Activated CD4-positive, alpha-beta T cell treated with anti-CD3 and anti-CD28 coated beads for 4 hours (primary cell): ENCODE data around the gene RNF26.

ENCODE experiments used
- DNase-seq, 2 donors: peaks; one replicate each; pipeline ENCODE4 v3.0.0-alpha.2; 2020

The RNF26 gene

GRCh38 chr11:119334174-119334930 is at the start of gene RNF26:
Gene RNF26 (plus strand): TSS chr11:119334527. CDS start chr11:119335123, 596 bp downstream.
- DNase-seq, result peak; percentile 92 to 95

DNA sequence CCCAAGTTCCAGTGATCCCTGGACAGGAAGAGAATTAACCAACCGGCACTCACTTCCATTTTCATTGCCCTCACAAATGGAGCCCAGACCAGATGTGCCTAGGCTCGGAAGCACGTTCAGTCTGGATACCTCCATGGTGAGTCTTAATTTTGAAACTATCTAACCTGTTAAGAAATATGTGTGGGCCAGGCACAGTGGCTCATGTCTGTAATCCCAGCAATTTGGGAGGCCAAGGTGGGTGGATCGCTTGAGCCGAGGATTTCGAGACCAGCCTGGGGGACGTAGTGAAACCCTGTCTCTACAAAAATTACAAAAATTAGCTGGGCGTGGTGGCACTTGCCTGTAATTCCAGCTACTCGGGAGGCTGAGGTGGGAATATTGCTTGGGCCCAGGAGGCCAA is 48.9 kb upstream of the RNF26 start:
- DNase-seq, result no peak

DNA sequence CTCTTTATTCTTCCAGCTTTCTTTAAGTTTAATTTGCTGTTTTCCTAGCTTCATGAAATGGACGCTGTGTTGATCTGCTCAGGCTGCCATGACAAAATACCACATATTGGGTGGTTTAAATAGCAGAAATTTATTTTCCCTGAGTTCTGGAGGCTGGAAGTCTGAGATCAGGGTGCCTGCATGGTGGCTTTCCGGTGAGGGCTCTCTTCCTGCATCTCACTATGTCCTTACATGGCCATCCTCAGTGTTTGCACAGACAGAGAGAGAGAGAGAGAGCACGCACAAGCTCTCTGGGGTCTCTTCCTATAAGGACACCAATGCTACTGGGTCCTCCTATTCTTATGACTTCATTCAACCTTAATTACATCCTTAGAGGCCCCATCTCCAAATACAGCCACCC is 46.1 kb upstream of the RNF26 start:
- no peak for DNase-seq

GRCh38 chr11:119290894-119291497 is 43.3 kb upstream of the RNF26 start:
- no peak for DNase-seq

GRCh38 chr11:119293461-119293860 is 40.9 kb upstream of the RNF26 start:
- DNase-seq, result no peak

GRCh38 chr11:119295178-119295577 is 39.1 kb upstream of the RNF26 start:
- DNase-seq, result no peak

DNA sequence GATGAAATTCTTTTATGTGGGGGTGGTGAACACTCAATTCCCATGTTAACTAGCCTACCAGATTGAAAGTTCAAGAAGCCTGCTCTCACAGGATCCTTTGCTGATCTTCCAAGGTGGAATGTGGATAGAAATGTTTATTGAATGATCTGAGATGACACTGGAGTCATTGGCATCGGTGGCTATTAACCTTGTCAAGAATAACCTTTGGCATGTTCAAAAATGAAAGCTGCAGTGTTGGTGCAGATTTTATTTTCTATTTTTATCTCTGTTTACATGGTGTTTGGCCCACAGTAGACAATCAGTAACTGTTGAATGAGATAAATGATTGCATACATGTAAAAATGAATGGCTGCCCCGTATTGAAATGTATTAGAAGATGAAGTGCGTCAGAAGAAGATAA is 36.4 kb upstream of the RNF26 start:
- no peak for DNase-seq

DNA sequence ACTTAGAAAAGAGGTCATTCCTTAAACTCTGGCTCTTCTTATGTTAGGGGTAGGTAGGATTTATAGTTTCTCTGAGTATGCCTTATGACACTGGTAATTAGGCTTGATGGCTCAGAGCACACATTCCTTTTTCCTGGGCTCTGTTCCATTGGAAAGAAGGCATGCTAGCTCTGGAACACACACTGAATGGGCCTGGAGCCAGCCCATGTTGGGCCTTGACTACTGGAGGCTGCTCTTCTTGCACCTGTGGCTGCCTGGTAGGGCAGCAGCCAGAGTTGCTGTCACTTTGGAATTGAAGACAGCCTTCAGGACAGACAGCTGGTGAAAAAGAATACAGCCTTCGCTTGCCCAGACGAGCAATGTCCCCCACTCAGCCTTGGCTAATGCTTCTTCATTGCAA is 35.6 kb upstream of the RNF26 start:
- DNase-seq, result no peak

DNA sequence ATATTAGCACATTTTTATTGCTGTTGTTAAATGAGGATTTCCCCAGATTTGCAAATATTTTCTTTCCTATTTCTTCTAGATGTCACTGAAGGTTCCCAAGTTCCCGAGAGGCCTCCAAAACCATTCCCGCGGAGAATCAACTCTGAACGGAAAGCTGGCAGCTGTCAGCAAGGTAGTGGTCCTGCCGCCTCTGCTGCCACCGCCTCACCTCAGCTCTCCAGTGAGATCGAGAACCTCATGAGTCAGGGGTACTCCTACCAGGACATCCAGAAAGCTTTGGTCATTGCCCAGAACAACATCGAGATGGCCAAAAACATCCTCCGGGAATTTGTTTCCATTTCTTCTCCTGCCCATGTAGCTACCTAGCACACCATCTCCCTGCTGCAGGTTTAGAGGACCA is 34.9 kb upstream of the RNF26 start:
- no peak for DNase-seq

- no peak for DNase-seq
Measured at GRCh38 chr11:119300198-119300964, 33.9 kb upstream of the RNF26 start.

DNA sequence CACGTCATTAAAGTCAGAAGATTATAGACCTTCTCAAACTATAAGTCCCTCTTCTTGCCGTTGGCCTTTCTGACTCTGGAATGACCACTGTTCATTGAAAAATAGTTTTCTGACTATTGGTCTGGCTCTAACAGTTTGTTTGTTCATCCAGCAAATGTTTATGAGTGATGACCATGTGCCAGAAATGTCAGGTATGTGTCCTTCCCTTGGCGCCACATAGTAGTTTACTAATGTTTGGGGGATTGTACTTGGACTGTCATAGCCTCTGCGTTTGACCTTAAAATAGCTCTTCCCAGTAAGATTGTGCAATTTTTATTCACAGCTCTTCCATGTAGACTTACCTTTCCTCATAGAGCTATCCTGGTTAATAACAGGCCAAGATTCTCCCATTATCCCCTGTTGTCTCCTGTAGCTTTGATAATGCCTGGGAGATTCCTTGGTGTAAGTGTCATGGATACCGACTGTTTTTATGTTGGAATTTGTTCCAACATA is 31.1 kb upstream of the RNF26 start:
- no peak for DNase-seq

DNA sequence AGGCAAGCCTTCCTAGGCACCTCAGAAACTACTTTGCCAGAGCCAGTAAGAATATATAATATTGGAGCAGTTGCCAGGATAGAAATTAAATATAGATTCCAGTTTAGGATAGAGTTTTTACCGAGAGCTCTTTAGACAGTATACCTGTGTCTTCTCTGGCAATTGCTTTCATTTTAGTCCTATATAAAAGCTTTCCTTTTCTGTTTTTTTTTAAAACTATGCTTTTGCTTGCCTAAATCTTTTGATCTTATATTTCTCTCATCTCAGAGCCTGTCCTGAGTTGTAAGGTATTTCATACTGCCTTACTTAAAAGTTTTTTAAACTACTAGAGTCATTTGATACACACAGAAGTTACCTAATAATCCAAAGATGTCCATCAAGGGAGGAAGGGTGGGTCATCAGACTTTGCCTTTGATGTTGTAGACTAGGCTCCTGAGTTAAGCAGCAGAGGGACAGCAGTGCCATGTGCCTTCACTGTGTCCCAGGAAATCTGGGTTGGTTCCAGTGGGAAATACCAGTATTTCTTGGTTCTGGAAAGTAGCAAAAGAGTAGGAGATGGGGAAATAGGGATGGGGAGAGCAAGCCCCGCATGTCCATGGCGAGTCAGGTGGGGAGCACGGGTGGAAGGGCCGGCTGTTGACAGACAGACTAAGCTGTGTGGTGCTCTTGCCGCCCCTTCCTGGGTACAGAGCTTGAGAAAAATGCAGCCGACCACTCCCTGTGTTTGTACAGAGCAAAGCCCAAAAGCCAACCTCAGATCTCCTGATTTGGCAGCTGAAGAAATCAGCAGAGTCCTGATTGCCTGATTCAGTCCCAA is 28.6 kb upstream of the RNF26 start:
- DNase-seq, result no peak

- DNase-seq, result no peak
Measured at GRCh38 chr11:119306373-119306890, 27.9 kb upstream of the RNF26 start.

DNA sequence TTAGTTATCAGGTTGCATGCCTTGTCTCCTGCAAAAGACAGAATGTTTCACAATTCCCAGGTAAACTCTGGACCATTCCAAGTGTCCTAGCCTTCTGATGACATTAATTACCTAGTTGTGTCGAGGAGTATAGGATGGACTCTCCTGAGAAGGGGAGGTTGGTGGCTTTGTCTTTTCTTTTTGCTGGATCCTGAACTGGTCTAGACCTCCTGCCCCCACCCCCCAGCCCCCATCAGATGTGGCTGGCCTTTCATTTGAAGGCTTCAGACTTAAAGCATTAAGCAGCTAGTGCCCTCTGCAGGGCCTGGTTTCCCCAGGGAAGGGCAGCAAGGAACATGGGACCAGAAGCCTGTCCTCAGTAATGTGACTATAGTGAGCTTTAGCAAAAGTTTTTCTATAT is 27.1 kb upstream of the RNF26 start:
- DNase-seq, result no peak

- no peak for DNase-seq
Measured at GRCh38 chr11:119307974-119308373, 26.4 kb upstream of the RNF26 start.

DNA sequence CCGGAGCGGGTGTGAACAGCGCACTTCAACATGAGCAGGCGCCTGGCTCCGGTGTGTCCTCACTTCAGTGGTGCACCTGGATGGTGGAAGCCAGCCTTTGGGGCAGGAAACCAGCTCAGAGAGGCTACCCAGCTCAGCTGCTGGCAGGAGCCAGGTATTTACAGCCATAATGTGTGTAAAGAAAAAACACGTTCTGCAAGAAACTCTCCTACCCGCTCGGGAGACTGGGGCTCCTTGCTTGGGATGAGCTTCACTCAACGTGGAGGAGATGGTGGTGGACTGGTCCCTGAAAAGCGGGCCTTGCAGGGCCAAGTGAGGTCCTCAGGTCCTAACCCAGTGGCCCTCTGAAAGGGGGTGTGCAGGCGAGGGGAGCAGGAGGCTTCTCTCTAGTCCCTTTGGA is 24.9 kb upstream of the RNF26 start:
- no peak for DNase-seq

- no peak for DNase-seq
Measured at GRCh38 chr11:119309953-119310681, 24.2 kb upstream of the RNF26 start.

DNA sequence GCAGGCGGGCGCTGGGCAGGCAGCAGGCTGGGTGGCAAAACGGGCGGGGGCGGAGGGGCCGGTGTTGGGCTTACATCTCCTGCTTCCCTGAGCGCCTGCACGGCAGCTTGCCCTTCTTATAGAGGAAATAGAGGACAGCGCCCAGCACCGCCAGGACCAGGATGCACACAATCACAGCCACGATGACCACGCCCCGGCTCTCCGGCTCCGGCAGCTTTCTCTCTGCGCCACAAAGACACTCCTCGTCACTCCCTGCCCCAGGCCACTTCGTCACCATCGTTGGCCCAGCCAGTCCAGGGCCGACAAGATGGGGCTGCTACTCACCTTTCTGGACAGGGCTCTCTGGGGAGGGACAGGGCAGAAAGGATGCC is 23.7 kb upstream of the RNF26 start:
- DNase-seq, result no peak

DNA sequence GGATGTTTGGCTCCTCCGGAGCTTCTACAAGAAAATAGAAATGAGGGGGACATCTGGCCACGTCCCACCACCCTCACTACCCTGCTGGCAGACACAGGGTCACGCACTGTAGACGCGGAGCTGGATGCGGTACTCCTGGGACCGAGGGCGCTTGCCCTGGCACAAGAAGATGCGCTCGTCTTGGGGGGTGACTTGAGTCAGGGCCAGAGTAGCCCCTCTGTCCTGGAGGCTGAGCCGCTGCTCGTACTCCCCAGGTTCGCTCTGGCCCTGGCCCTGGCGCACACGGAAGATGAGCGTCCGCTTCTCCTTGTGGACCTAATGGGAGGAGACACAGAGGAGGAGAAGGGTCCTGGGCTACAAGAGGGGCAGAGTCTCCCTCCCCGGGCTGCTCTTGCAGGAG is 19.6 kb upstream of the RNF26 start:
- DNase-seq, result no peak

DNA sequence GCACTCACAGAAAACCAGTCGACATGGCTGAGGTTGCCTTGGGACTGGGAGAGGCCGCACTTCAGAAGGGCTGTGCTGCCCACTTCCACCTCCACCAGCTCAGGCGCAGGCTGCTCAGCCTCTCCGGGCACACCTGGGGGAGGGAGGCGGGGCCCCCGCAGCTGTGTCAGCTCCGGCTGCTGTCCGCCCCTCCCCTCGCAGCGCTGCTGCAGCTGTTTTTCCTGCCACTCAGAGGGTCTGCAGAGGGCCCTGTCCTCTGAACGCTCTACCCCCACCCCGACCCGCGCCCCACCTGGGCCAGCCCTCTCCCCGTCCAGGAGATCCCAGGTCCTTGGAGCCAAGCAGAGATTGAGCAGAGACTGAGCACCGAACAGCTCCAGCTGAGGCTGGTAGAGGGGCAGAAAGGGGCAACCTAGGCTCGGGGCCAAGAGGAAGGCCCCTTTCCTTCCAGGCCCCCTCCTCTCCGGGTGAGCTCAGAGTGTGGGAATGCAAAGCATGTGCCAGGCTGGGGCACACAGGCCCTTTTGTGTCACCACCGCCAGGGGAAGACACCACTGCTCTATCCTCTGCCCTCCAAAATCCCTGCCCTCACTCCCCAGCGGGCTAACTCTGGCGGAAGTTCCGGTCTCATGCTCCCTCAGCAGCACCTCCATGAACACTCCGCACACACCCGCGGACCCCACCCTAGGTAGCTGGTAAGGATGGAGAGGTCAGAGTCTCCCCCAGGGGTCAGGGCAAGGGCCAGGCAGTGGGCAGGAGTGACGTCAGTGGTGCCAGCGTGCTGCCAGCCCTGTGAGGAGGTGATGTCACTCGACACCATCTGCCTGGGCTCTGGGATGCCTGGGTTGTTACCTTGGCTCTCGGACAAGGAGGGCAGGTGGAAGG is 19.0 kb upstream of the RNF26 start:
- DNase-seq, result peak; percentile 58 to 64
